Common myeloid progenitor, CD34-positive (primary cell): ENCODE measurements around the gene LEMD2. TPM values are rescaled to one million over a fixed set of nuclear protein-coding genes. Genes with fewer than 3 reads are reported as not detected.
"Not testable (repeated sequence)": the region's sequence is repeated elsewhere in the genome, so short reads cannot be mapped to it uniquely, and the experiment has no call there.

Experiments used
- CTCF ChIA-PET: fragments of 350-600 bp; sonication (Branson Sonifier 250); formaldehyde crosslinking; loops from one replicate; lab custom pipeline; 2021; ENCODE audit warnings: antibody characterized with exemption; lab: Charles Lee
- POLR2A ChIA-PET: fragments of 350-600 bp; sonication (Branson Sonifier 250); formaldehyde crosslinking; loops from one replicate; lab custom pipeline; 2021; ENCODE audit warnings: antibody characterized with exemption; lab: Charles Lee
- DNase-seq, 3 donors: peaks; one replicate each; pipeline versions ENCODE4 v3.0.0 to v3.0.0-alpha.2; 2013
- H3K27ac ChIP-seq, 2 experiments: 1 replicate in 1 of 2; 2 replicates in 1 of 2; pipeline ENCODE4 v1.7.0; 2013; ENCODE audit warnings: inconsistent platforms in 2 of 2, low read length in 2 of 2, mild to moderate bottlenecking in 2 of 2, low read depth in 1 of 2, moderate library complexity in 1 of 2; ENCODE audit not compliant: severe bottlenecking in 2 of 2, insufficient read depth in 1 of 2, poor library complexity in 1 of 2
- H3K27me3 ChIP-seq, 5 experiments: replicated peaks in 2 of 5; 1 replicate in 3 of 5; 2 replicates in 2 of 5; pipeline versions ENCODE4 v1.6.1 to v1.7.0; 2013; ENCODE audit warnings: low read length in 4 of 5, mild to moderate bottlenecking in 2 of 5, moderate library complexity in 2 of 5, inconsistent platforms in 1 of 5; ENCODE audit not compliant: insufficient read depth in 5 of 5, control insufficient read depth in 4 of 5
- H3K36me3 ChIP-seq, 4 experiments: 1 replicate in 2 of 4; 2 replicates in 2 of 4; pipeline versions ENCODE4 v1.6.1 to v1.7.0; 2013; ENCODE audit warnings: low read length in 3 of 4, control low read depth in 1 of 4, mild to moderate bottlenecking in 1 of 4; ENCODE audit not compliant: control insufficient read depth in 4 of 4, insufficient read depth in 4 of 4
- H3K4me1 ChIP-seq, 4 experiments: 1 replicate in 3 of 4; 2 replicates in 1 of 4; pipeline versions ENCODE4 v1.6.1 to v1.7.1; 2013; ENCODE audit warnings: low read length in 3 of 4, mild to moderate bottlenecking in 3 of 4, control low read depth in 1 of 4, inconsistent platforms in 1 of 4, moderate library complexity in 1 of 4; ENCODE audit not compliant: control insufficient read depth in 4 of 4, insufficient read depth in 4 of 4; ENCODE audit errors: control extremely low read depth in 1 of 4
- H3K4me3 ChIP-seq, 7 experiments: 1 replicate in 4 of 7; 2 replicates in 3 of 7; pipeline versions ENCODE4 v1.5.1 to v1.7.0; 2013; ENCODE audit warnings: mild to moderate bottlenecking in 7 of 7, low read length in 6 of 7, moderate library complexity in 6 of 7, inconsistent platforms in 2 of 7, low read depth in 2 of 7, control low read depth in 1 of 7; ENCODE audit not compliant: insufficient read depth in 4 of 7, control insufficient read depth in 1 of 7; ENCODE audit errors: extremely low read depth in 1 of 7
- H3K9me3 ChIP-seq, 5 experiments: 1 replicate in 4 of 5; 2 replicates in 1 of 5; pipeline versions ENCODE4 v1.6.1 to v1.7.1; 2013; ENCODE audit warnings: low read length in 4 of 5, mild to moderate bottlenecking in 2 of 5, inconsistent platforms in 1 of 5, low read depth in 1 of 5, moderate library complexity in 1 of 5; ENCODE audit not compliant: control insufficient read depth in 4 of 5, insufficient read depth in 2 of 5; ENCODE audit errors: control extremely low read depth in 1 of 5
- WGBS: methylation state at CpG from one replicate; pipeline ENCODE4 v1.1.5; 2013; ENCODE audit not compliant: insufficient coverage; 5-methylcytosine and 5-hydroxymethylcytosine counted together
- polyA plus RNA-seq: library from polyadenylated mRNA; unstranded; fragments of 120-200 nt; gene quantifications from one replicate; pipeline ENCODE4 v1.2.1, GENCODE V29; 2013

Gene LEMD2
- polyA plus RNA-seq: 41.1 TPM

DNA sequence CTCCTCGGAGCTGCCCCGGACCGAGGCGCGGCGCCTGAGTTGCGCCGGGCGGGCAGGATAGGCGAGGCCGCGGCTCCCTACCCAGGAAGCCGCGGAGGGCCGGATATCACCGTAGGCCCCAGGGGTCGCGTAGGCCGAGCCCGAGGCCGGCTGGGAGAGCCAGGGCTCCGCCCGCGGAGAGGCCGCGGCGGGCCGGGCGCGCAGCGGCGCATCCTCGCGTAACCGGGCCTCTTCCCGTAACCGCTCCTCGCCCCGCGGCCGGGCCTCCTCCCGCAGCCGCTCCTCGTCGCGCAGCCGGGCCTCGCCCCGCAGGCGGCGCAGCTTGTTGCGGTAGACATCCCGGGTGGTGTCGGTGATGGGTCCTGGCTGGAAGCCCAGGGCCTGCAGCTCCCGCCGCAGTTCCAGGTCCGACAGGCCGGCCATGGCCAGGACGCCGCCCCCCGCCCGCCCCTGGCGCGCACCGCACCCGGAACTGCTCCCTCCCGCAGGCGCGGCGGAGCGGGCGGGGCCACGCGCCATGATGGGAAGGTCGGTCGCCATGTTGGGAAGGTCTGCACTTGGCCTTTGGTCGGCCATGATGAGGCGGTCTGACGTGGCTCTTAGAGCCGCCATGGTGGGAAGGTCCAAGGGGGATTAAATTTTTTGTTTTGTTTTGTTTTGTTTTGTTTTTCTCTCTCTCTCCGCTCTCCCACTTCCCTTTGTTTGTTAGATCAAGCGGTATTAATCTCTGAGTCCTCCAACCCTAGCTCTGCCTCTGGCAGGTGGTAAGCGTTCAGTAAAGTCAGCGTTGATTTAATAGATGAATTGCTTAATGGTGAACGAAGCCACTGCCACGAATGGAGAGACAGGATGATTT is at the start of gene LEMD2:
Gene LEMD2, minus strand, starts transcription at position 437 of the 856 bp plus-strand sequence. Its CDS starts 14 bp downstream, at position 423.
- peaks cover 9 to 34% (median 21%) of the 10 kb centered on the region in 4 experiments for H3K4me1 ChIP-seq
- ChIA-PET POLR2A (interaction anchor here (1.2 kb wide), 1 partner anchor 17 kb away, joined by 6 read pairs; no protein-coding TSS in a partner anchor), CTCF (interaction anchor here (0.8 to 1.1 kb wide), 2 partner anchors 16 to 24 kb away, joined by 3 to 4 read pairs; no protein-coding TSS in a partner anchor)
- H3K9me3 ChIP-seq: no peaks in the 10 kb centered on the region
- H3K27ac ChIP-seq: peak within 1 kb of the TSS; percentile 84 to 92
- peak; percentile 91 to 95 (median 94) for DNase-seq
- 5% methylated on average over 62 of the region's 86 CpGs for WGBS
- peaks cover 0 to 11% (median 0%) of the 10 kb centered on the region in 5 experiments for H3K27me3 ChIP-seq
- peaks cover 2 to 30% (median 17%) of the 10 kb centered on the region in 4 experiments for H3K36me3 ChIP-seq
- peak within 1 kb of the TSS; percentile 76 to 91 (median 84) for H3K4me3 ChIP-seq

DNA sequence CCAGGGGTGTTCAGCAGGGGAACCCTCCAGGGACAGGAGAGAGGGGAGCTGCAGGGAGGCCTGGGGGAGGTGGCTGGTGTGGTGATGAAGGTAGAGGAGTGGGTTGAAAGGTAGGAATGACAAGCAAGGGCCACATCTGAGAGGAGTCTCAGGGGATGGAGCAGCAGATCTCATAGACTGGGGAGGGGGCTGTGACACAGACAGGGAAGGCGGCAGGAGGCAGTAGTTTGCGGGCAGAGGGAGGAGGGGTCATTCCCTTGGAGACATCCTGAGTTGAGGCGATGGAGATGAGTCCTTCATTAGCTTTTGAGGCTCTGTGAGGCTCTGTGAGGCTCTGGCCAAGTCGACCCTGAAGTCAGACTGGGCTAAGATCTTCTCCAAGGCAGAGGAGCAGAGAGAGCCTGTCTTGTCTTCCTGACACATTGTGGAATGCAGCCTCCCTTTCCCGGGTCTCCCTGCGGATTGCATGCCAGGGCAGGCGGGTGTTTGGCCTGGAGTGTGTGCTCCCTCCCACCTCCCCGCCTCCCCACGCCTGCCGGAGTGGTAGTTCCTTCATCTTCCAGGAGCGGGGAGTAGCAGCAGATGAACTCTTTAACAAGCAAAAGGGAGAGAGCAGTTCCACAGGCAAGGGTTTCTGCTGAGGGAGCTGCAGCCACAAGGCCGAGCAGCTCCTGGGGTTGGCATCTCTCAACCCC is 49.2 kb upstream of the LEMD2 start:
- ChIA-PET CTCF (interaction anchor here (1.0 to 2.0 kb wide), 4 partner anchors 15 to 67 kb away, joined by 3 to 6 read pairs (median 5); no protein-coding TSS in a partner anchor), POLR2A (no interaction called here)
- peaks cover 0 to 3% (median 0%) of the 10 kb centered on the region in 5 experiments for H3K9me3 ChIP-seq
- H3K27me3 ChIP-seq: no peaks in the 10 kb centered on the region
- peaks cover 7 to 32% (median 30%) of the 10 kb centered on the region in 4 experiments for H3K4me1 ChIP-seq
- no peak for DNase-seq
- WGBS: 96% methylated on average over 7 of the region's 12 CpGs
- H3K4me3 ChIP-seq: no peak overlapping the region
- H3K27ac ChIP-seq: no peak overlapping the region
- H3K36me3 ChIP-seq: no peaks in the 10 kb centered on the region

GRCh38 chr6:33836806-33837469 is 48.0 kb upstream of the LEMD2 start:
- Histone ChIP-seq H3K9me3 (peaks cover 0 to 3% (median 0%) of the 10 kb centered on the region in 5 experiments), H3K4me3 (no peak overlapping the region), H3K27me3 (no peaks in the 10 kb centered on the region), H3K4me1 (peaks cover 7 to 32% (median 30%) of the 10 kb centered on the region in 4 experiments), H3K27ac (no peak overlapping the region), H3K36me3 (no peaks in the 10 kb centered on the region)
- POLR2A ChIA-PET: no interaction called here
- WGBS: 100% methylated on average over 3 of the region's 3 CpGs
- CTCF ChIA-PET: interaction anchor here (1.0 to 2.6 kb wide), 4 partner anchors 13 to 66 kb away, joined by 3 to 6 read pairs (median 4); no protein-coding TSS in a partner anchor
- DNase-seq: no peak

DNA sequence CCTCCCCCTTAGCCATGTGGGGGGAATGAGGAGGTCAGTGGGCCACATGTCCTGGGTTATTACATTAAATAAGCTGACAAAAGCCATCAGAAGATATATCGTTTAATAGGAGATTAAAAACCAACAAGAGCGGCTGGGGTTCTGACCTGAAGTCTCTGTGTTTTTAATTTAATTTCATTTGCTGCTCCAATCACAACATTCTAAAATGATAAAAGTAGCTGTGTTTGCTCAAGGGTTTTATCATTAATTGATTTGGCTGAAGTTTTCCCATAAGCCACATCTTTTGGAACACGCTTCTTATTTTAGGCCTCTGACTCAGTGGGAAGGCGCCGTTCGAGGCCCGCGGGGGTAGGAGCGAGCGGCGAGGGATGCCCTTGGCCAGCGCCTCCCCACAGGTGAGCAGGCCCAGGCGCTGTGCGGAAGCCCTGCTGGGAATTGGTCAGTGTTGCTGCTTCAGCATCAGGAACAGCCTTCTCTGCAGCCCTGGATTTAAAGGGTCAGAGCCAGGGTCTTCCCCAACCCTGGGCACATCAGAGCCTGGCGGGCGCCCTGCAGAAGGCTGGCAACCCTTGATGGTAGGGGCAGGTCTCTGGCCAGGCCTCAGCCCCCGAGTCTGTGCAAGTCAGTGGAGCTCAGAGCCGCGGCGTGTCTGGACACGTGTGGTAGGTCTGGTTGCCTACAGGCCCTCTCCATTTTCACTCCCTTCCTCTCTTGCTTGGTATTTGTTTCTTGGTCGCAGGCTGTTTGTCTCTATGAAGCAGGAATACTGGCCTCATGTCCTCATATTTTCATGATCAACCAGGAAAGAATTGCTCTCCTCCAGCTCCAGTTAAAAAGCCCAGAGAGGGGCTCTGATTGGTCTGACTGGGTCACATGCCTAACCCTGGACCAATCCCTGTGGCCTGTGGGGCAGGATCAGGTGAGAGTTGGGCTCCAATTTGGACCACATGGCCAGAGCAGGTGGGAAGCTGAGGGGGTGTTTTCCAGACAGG is 45.8 kb upstream of the LEMD2 start:
- Histone ChIP-seq H3K9me3 (peaks cover 0 to 3% (median 0%) of the 10 kb centered on the region in 5 experiments), H3K36me3 (no peaks in the 10 kb centered on the region), H3K4me3 (no peak overlapping the region), H3K27ac (no peak overlapping the region), H3K4me1 (peaks cover under 1 to 15% (median 13%) of the 10 kb centered on the region in 4 experiments), H3K27me3 (peaks cover 0 to 7% (median 0%) of the 10 kb centered on the region in 5 experiments)
- no peak for DNase-seq
- 96% methylated on average over 20 of the region's 22 CpGs for WGBS
- ChIA-PET CTCF (interaction anchor here (2.6 kb wide), 1 partner anchor 11 kb away, joined by 6 read pairs; no protein-coding TSS in a partner anchor), POLR2A (no interaction called here)

DNA sequence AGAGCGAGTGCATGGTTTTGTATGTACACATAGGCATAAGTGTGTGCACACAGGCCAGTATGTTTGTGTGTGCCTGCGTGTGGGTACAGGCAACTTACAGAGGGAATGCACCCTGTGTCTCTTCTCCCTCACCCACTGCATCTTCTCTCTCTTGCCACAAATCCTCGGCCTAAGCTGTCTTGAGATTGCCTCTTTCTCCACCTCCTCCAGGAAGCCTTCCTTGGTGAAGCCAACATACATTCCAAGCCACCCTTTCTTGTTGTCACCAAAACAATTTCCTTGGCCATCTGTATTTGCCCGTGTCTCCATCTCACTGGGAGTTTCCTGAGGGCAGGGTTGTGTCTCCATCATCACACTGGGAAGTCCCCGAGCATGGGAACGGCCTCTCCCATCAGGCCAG is 44.7 kb upstream of the LEMD2 start:
- no peak overlapping the region for H3K4me3 ChIP-seq
- 98% methylated on average over 5 of the region's 6 CpGs for WGBS
- peaks cover 0 to 4% (median 2%) of the 10 kb centered on the region in 4 experiments for H3K4me1 ChIP-seq
- CTCF ChIA-PET: no interaction called here
- H3K36me3 ChIP-seq: no peaks in the 10 kb centered on the region
- H3K27me3 ChIP-seq: peaks cover 0 to 7% (median 0%) of the 10 kb centered on the region in 5 experiments
- POLR2A ChIA-PET: no interaction called here
- H3K27ac ChIP-seq: no peak overlapping the region
- no peak for DNase-seq
- H3K9me3 ChIP-seq: peaks cover 0 to 3% (median 0%) of the 10 kb centered on the region in 5 experiments

DNA sequence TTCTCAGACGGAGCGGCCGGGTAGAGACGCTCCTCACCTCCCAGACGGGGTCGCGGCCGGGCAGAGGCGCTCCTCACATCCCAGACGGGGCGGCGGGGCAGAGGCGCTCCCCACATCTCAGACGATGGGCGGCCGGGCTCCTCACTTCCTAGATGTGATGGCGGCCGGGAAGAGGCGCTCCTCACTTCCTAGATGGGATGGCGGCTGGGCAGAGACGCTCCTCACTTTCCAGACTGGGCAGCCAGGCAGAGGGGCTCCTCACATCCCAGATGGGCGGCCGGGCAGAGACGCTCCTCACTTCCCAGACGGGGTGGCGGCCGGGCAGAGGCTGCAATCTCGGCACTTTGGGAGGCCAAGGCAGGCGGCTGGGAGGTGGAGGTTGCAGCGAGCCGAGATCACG is 43.9 kb upstream of the LEMD2 start:
- H3K4me1 ChIP-seq, H3K4me3 ChIP-seq, H3K36me3 ChIP-seq, H3K27ac ChIP-seq, DNase-seq, POLR2A ChIA-PET, H3K9me3 ChIP-seq, CTCF ChIA-PET: not testable (repeated sequence)
- H3K27me3 ChIP-seq: peaks cover 0 to 11% (median 0%) of the 10 kb centered on the region in 5 experiments
- 97% methylated on average over 13 of the region's 32 CpGs for WGBS
